ENCODE results near the gene SSTR4.

The SSTR4 gene

DNA sequence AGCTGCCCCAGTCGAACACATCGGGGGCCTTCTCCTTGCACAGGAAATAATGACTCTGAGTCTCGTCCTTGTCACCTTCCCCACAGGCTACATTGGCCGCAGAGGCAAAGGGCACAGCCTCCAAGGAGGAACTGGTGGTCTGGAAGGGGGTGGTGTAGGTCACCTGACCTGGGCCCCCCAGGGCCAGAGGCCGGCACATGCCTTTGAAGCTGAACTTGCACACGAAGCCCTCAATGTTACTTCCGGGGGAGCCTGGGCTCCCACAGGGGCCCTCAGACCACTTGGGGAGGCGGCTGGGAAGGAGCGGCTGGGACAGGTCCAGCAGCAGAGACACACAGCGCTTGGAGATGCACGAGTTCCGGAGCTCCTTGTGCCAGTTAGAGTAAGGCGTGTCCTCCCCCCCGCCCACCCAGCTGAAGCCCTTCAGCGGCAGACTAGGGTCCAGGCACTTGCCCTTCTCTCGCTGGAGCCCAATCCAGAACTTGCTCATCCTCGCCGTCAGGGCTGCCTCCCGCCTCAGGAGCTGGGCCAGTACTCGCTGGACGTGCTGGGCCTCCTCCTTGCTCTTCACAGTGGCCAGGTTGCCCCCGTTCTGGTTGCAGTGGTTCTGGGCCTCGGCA lies 50.4 kb downstream of the SSTR4 start:
- in situ Hi-C loops (cut with MboI; ENCODE audit: low sequenced_read_pairs, unreplicated experiment) = no loop called here
- no peak for DNase-seq (ENCODE audit: low spot score)
- TF ChIP-seq, protein P1, sequence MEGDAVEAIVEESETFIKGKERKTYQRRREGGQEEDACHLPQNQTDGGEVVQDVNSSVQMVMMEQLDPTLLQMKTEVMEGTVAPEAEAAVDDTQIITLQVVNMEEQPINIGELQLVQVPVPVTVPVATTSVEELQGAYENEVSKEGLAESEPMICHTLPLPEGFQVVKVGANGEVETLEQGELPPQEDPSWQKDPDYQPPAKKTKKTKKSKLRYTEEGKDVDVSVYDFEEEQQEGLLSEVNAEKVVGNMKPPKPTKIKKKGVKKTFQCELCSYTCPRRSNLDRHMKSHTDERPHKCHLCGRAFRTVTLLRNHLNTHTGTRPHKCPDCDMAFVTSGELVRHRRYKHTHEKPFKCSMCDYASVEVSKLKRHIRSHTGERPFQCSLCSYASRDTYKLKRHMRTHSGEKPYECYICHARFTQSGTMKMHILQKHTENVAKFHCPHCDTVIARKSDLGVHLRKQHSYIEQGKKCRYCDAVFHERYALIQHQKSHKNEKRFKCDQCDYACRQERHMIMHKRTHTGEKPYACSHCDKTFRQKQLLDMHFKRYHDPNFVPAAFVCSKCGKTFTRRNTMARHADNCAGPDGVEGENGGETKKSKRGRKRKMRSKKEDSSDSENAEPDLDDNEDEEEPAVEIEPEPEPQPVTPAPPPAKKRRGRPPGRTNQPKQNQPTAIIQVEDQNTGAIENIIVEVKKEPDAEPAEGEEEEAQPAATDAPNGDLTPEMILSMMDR (IDR thresholded peaks at IDR 0.05; ENCODE audit: borderline replicate concordance, control extremely low read depth, extremely low read depth, insufficient read depth, missing control alignments) = no peak

DNA sequence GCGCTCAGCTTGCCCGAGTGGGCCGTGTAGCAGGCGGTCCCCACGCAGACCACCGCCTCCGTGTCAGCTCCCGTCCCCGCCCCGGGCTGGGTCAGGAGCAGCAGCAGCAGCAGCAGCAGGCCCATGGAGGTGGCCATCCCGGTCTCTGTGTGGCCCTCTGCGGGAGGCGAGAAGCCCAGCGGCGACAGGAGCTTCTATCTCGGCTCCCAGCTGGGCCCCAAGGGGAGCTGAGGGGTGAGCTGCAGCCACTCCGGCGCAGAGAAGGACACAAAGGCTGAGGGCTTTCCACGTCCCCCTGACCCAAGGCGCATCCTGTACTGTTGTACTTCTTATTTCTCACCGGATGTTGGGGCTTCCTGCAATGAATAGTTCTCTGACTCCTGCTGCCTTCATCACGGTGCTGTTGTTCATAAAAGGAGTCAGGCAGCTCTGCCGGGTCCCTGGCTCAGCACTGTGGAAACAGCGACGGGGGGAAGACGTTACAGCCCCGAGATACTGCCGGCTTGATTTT lies 51.0 kb downstream of the SSTR4 start, which contains the start of gene CD93:
CD93 (minus strand) TSS at position 269 of the 511 bp plus-strand sequence; CDS start at position 137, 132 bp downstream.
- in situ Hi-C loops (cut with MboI; ENCODE audit: low sequenced_read_pairs, unreplicated experiment) = no loop called here
- peak; percentile 58 for DNase-seq (ENCODE audit: low spot score)
- TF ChIP-seq, protein P1 (IDR thresholded peaks at IDR 0.05; ENCODE audit: borderline replicate concordance, control extremely low read depth, extremely low read depth, insufficient read depth, missing control alignments) = no peak

GRCh38 chr20:23086931-23087411 lies 51.9 kb downstream of the SSTR4 start:
- DNase-seq (ENCODE audit: low spot score) = no peak
- in situ Hi-C loops (cut with MboI; ENCODE audit: low sequenced_read_pairs, unreplicated experiment) = no loop called here
- TF ChIP-seq, protein P1 (IDR thresholded peaks at IDR 0.05; ENCODE audit: borderline replicate concordance, control extremely low read depth, extremely low read depth, insufficient read depth, missing control alignments) = no peak

DNA sequence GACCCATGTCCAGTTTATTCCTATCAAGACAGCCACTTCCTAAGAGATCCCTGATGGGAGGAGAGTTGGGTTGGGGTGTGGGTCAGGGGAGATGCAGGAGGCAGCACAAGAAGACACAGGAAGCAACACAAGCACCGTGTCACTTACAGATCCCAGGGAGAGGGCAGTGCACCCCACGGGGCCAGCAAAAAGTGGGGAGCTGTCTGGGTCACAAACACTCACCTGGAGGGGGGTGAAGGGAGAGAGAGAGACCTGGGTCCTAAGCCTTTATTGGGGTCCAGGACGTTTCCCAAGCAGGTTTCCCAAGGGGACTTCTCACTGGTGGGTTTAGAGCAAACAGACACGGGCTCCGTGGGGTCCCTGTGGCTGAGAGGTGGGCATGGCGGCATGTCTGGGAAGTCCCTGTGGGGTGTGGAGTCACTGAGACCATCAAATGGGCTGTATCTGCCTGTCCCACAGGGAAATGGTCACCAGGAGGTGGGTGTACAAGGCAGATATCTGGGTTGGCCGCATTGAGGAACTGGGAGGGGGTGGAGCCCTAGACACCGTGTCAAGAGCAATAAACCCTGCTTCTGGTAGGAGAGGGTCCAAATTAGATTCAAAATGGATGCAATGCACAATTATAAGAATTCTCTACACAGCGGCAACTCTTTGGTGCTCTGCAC lies 52.6 kb downstream of the SSTR4 start:
- in situ Hi-C loops (cut with MboI; ENCODE audit: low sequenced_read_pairs, unreplicated experiment) = no loop called here
- DNase-seq (ENCODE audit: low spot score) = no peak
- TF ChIP-seq, protein P1 (IDR thresholded peaks at IDR 0.05; ENCODE audit: borderline replicate concordance, control extremely low read depth, extremely low read depth, insufficient read depth, missing control alignments) = no peak
